HG03159 (cell line): Measurements from ENCODE around the gene ALKBH1.
"Not testable (repeated sequence)": the region's sequence is repeated elsewhere in the genome, so short reads cannot be mapped to it uniquely, and the experiment has no call there.

Experiments
- ATAC-seq: cut with Tn5 transposase; IDR thresholded peaks from one replicate; pipeline ENCODE4 v1.9.1; 2021; ENCODE audit warnings: mild to moderate bottlenecking, moderate library complexity; ENCODE audit not compliant: unreplicated experiment

The ALKBH1 gene

DNA sequence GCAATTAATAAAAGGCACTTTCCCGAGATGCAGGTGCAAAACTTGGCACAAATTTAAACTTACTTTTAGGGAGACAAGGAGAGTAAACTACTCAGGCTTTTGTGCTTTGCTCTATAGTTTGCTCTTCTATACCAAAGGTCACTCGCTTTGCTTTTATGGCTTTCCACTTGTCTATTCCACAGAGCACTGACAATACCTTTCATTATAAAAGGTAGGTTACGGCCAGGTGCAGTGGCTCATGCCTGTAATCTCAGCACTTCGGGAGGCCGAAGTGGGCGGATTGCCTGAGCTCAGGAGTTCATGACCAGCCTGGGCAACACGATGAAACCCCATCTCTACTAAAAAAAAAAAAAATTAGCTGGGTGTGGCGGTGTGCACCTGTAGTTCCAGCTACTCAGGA, 32.9 kb downstream of the ALKBH1 start:
- ATAC-seq = no peak

DNA sequence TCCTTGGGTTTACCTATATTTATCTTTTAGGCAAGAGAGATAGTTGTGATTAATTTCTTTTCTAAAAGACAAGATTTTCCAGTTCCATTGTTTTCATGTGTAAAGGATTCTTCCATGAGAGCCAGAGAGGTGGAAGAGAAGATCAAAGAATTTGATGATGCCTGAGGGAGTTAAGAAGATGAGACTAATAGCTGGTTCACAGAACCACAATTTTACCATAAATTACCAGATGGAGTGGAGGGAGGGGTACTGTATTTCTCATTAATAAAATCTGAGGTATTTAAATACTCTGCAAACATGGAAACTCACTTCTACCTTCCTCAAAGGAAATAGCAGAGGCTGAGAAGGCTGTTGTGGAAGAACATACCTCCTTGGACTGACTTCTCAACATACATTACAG, 34.6 kb downstream of the ALKBH1 start:
- no peak for ATAC-seq

GRCh38 chr14:77667331-77667730, 40.5 kb downstream of the ALKBH1 start:
- ATAC-seq = no peak

DNA sequence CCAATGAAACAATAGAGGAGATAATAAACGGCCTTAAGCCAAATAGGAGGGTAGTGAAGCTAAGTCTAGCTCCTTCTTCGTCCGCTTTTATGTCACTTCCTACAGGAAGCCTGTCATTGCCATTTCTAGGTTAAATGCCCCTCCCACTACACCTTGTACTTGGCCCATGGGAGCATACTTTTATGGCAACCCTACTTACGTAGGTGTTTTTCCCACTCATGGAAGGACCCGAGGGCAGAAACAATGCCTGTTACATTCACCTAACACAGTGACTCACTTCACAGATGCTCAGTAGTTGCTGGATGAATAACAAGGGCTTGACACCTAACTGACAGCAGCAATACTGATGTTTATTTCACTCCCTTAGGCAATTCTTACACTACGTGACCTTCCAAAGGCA, 44.5 kb downstream of the ALKBH1 start:
- ATAC-seq = no peak

GRCh38 chr14:77661562-77661961, 46.3 kb downstream of the ALKBH1 start:
- ATAC-seq = not testable (repeated sequence)

DNA sequence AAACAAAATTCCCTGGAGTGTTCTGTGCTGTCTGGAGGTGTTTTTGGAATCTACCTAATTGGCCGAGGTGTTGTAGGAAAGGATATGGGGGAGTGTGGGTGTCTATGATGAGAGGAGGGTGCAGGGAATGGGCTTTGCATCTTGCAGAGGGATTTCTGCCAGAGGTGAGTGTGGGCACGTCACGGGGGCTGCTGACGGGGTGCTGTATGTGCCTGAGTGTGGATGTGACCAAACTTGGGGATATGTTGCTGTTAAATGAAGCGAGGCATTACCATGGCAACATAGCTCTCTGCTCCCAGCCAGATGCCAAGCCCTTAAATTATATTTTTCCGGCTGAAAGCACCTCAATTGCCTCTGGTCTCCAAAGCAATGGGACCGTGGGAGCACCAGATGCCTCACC, 47.1 kb downstream of the ALKBH1 start:
- no peak for ATAC-seq

- no peak for ATAC-seq
These were observed 48.0 kb downstream of the ALKBH1 start for GRCh38 chr14:77659831-77660230.

- no peak for ATAC-seq
These were observed 50.5 kb downstream of the ALKBH1 start for GRCh38 chr14:77657280-77657679.

- ATAC-seq = no peak
These were observed 53.8 kb downstream of the ALKBH1 start for GRCh38 chr14:77654001-77654441.

- no peak for ATAC-seq
These were observed 58.5 kb downstream of the ALKBH1 start for GRCh38 chr14:77649326-77649725.

- ATAC-seq = no peak
These were observed 59.2 kb downstream of the ALKBH1 start for GRCh38 chr14:77648520-77649200.

DNA sequence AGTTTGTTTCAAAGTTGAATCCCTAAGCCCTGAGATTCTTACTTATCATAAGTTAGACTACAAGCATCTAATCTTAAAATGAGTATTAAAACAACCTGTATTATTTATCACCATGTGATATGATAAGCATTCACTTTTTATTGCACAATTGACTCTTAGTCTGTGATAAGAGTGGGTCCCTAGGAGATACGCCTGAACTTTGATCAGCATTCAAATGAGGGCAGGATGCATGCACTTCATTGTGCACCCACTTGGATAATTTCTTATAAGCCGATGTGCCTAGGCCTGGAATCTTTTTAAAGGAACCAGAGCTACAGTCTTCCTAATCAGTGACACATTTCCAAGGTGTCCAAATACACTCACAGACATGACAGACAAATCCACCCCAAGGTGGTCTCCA, 60.0 kb downstream of the ALKBH1 start:
- no peak for ATAC-seq

GRCh38 chr14:77646907-77647306, 60.9 kb downstream of the ALKBH1 start:
- ATAC-seq = no peak

DNA sequence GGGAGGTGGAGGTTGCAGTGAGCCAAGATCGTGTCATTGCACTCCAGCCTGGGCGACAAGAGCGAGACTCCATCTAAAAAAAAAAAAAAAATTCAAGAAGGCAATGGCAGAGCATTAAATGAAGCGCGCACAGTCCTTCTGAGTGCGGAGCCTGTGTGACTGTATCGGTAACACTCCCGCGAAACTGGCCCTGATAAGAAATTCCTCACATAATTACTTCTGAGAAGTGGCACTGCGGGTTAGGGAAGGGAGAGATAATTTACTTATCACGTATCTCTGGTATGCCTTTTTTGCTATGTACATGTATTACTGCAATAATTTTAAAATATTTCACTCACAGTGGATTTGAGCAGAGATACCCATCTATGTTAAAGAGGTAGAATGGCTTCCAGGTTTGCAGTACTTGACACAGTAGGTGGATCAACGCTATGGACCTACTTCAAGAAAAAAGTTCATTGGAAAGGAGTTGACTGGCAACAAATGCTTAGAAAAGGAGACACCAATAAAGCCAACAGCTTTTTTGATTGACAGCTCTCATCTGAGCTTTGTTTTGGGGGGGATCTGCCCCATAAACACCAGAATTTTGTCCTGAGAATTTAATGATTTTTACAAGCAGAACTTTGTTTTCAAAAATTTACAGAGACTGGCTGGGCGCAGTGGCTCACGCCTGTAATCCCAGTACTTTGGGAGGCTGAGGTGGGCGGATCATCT, 62.1 kb downstream of the ALKBH1 start:
- ATAC-seq = no peak

DNA sequence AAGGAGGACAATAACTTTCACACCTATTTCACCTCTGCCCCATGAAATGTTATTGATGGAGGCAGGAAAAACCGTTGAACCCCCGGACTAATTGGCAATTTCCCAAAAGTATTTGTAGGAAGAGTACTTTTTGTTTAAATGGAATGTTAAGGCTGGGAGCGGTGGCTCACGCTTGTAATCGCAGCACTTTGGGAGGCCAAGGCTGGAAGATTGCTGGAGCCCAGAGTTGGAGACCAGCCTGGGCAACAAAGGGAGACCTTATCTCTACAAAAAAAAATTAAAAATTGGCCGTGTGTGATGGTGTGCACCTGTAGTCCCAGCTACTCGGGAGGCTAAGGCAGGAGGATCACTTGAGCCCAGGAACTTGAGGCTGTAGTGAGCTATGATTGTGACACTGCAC, 65.4 kb downstream of the ALKBH1 start:
- no peak for ATAC-seq

DNA sequence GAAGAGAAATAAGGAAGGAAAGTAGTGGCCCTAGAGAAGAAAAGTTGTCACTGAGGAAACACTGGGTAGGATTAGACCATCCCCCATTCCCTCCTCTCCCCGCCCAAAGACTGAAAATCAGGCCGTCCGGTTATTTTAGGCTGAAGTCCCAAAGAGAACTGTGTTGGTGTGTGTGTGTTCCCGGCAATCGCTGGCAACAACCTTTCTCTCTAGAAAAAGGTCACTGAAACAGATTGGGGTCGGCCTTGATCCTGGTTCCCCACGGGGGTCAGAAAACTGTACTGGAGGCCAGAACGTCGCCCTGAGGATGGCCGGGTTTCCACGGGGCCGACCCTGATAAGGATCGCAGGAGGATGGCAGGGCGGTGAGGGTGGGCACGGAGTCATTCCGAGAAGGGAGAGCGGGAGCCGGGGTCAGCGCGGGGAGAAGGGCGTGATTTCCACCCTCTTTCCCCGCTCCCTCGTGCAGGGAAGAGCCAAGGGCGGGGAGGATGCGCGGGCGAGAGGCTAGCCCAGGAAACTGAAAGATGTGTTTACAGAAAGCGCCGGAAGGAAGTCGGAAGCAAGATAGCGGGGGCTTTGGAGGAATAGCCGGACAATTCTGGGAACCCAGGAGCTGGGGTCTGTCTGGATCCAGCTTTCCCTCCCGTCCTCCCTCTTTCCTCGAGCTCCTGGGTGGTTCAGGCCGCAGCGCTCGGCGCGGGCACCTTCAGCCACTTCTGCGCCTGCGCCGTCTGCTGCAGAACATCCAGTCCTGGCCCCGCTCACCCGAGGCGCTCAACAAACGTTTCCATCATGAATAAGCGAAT, 66.1 kb downstream of the ALKBH1 start:
- no peak for ATAC-seq

DNA sequence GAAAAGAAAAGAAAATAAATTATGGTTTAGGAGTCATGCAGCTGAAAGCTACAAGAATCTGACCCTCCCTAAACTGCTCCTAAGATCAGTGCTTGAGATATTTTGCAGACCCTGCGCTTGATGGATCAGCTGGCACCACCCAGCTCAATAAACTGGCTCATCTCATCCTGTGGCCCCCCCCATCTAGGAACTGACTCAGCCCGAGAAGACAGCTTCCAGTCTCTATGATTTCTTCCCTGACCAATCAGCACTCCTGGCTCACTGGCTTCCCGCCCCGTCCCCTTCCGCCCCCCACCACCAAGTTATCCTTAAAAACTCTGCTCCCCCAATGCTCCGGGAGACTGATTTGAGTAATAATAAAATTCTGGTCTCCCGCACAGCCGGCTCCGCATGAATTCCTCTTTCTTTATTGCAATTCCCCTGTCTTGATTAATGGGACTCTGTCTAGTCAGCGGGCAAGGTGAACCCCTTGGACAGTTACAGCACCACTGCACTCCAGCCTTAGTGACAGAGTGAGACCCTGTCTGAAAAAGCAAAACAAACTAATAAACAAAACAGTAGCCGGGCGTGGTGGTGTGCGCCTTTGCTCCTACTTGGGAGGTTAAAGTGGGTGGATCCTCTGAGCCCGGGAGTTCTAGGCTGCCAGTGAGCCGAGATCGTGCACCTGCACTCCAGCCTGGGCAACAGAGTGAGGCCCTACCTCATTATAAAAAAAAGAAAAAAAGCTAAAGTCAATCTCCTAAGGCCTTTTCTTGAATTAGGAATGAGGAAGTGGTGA, 66.9 kb downstream of the ALKBH1 start:
- ATAC-seq = no peak

DNA sequence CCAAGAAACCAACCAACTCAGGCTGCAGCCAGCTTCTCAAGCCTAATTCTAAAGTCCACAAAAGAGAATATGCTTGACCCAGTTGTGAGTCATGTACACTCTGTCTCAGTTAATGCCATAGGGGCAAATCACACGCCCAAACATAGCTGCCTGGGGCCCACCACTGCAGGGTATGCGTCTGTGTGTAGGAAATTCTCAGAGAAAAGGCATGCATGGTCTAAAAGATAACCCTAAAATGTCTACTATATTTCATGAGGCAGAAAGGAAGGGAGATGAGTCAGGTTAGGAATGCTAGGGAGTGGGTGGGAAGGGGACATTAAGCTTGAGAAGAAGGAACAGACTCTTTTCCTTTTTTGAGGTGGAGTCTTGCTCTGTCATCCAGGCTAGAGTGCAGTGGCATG, 69.1 kb downstream of the ALKBH1 start:
- no peak for ATAC-seq

DNA sequence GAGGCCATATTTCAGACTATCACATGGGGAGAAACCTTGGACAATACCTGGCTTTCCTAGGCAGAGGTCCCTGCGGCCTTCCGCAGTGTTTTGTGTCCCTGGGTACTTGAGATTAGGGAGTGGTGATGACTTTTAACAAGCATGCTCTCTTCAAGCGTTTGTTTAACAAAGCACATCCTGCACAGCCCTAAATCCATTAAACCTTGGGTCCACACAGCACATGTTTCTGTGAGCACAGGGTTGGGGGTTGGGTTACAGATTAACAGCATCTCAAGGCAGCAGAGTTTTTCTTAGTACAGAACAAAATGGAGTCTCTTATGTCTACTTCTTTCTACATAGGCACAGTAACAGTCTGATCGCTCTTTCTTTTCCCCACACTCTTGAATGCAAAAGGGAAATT, 72.0 kb downstream of the ALKBH1 start:
- not testable (repeated sequence) for ATAC-seq

DNA sequence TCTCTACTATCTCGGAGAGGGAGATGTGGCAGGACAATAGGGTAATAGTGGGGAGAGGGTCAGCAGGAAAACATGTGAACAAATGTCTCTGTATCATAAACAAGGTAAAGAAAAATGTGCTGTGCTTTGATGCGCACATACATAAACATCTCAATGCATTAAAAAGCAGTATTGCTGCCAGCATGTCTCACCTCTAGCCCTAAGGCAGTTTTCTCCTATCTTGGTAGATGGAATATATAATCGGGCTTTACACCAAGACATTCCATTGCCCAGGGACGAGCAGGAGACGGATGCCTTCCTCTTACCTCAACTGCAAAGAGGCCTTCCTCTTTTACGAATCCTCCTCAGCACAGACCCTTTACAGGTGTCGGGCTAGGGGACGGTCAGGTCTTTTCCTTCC, 72.4 kb downstream of the ALKBH1 start:
- not testable (repeated sequence) for ATAC-seq

GRCh38 chr14:77630111-77630510, 77.7 kb downstream of the ALKBH1 start:
- no peak for ATAC-seq
